DOHH2 (cell line): Measurements from ENCODE around the gene ITPRIP.

ENCODE experiments used
- EZH2phosphoT487 ChIP-seq: fragments of 200-600 bp; sonication (generic); IDR thresholded peaks from 2 replicates; pipeline ENCODE4 v1.6.1; 2017; ENCODE audit warnings: borderline replicate concordance, mild to moderate bottlenecking, antibody characterized with exemption, low read length, moderate library complexity, mixed read lengths
- TF ChIP-seq, protein P1 (sequence below): fragments of 200-600 bp; sonication (generic); IDR thresholded peaks from one replicate; pipeline ENCODE4 v1.5.1; 2014; ENCODE audit warnings: antibody characterized with exemption, mild to moderate bottlenecking, low read depth, low read length; ENCODE audit not compliant: poor library complexity, severe bottlenecking

DNA sequence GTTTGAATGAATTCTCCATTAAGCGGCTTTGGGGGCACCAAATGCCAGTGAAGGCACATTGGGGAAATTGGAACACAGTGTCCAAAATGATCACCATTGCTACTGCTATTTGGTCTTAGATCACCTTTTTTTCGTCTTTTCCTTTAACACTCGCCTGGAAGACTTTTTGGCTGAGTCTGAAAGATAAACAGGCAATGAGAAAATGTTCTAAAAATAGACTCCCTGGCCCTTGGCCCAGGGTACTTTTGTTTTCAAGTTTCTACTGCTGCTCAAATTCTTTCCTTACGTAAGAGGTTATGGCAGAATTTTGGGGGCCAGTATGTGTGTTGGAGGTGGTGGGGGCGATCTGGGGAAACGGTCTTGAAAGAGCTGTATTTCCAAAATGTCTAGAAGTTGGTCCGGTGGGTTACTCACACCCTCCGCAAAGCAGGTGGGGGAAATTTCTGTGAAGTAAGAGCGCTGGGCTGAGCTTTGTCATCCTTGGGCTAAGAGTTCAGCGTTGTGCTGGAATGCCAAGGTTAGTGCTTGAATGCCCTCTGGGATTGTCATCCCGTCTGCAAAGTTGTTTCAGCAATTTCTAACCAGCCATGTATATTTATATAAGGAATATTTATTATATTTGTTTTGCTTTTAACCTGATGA lies 1.3 kb upstream of the ITPRIP start:
- TF ChIP-seq, protein P1, sequence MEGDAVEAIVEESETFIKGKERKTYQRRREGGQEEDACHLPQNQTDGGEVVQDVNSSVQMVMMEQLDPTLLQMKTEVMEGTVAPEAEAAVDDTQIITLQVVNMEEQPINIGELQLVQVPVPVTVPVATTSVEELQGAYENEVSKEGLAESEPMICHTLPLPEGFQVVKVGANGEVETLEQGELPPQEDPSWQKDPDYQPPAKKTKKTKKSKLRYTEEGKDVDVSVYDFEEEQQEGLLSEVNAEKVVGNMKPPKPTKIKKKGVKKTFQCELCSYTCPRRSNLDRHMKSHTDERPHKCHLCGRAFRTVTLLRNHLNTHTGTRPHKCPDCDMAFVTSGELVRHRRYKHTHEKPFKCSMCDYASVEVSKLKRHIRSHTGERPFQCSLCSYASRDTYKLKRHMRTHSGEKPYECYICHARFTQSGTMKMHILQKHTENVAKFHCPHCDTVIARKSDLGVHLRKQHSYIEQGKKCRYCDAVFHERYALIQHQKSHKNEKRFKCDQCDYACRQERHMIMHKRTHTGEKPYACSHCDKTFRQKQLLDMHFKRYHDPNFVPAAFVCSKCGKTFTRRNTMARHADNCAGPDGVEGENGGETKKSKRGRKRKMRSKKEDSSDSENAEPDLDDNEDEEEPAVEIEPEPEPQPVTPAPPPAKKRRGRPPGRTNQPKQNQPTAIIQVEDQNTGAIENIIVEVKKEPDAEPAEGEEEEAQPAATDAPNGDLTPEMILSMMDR, result no peak
- no peak for TF ChIP-seq EZH2phosphoT487
